ENCODE results near the gene IFT27.

- TF ChIP-seq, protein P1, sequence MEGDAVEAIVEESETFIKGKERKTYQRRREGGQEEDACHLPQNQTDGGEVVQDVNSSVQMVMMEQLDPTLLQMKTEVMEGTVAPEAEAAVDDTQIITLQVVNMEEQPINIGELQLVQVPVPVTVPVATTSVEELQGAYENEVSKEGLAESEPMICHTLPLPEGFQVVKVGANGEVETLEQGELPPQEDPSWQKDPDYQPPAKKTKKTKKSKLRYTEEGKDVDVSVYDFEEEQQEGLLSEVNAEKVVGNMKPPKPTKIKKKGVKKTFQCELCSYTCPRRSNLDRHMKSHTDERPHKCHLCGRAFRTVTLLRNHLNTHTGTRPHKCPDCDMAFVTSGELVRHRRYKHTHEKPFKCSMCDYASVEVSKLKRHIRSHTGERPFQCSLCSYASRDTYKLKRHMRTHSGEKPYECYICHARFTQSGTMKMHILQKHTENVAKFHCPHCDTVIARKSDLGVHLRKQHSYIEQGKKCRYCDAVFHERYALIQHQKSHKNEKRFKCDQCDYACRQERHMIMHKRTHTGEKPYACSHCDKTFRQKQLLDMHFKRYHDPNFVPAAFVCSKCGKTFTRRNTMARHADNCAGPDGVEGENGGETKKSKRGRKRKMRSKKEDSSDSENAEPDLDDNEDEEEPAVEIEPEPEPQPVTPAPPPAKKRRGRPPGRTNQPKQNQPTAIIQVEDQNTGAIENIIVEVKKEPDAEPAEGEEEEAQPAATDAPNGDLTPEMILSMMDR (IDR thresholded peaks at IDR 0.05): no peak
- TF ChIP-seq POLR2A (IDR thresholded peaks at IDR 0.05) (no peak), EP300 (IDR thresholded peaks at IDR 0.05) (no peak)
Measured at GRCh38 chr22:36759481-36760159, 16.3 kb downstream of the IFT27 start.

All from ovary (tissue), 3 donors.